ENCODE data around the gene PCSK9. TPM values are rescaled to one million over a fixed set of nuclear protein-coding genes. Genes with fewer than 3 reads are reported as not detected.
A peak's percentile ranks its signal among the peaks of the same experiment; 100 is the strongest.

Gene PCSK9
- total and polyA plus RNA-seq, 11 donors, result 0.04 to 0.45 TPM; not detected in 9

DNA sequence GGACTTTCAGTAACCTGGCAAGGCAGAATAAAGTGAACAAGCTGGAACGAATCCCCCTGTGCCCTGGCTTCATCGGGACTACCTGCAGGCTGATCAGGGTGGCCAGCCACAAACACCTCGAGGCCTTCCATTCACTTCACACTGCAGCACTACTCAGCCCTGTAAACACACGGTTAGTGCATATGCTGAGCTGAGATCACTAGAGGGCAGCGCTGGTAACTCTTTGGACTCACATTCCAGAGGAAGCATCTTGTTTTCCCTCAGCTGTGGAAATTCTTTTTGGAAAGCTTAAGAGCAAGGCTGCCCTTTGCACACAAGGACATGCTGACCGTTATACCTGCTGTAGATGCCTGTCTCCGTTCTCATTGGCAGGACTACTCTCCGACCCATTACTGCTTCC, 32.1 kb downstream of the PCSK9 start:
- WGBS, 4 donors, result 35 to 49% (median 45%) methylated on average over 8 of the region's 8 CpGs
- DNase-seq (no peak), ATAC-seq (peak in 3 of 4 donors; percentile 32 to 66 (median 48))
- H3K36me3 ChIP-seq, result peaks cover 0 to 100% (median 90%) of the 10 kb centered on the region in 9 donors
- H3K27me3 ChIP-seq, result no peaks in the 10 kb centered on the region
- H3K4me3 ChIP-seq, result no peak overlapping the region
- peak overlapping the region in 5 of 12 donors; percentile 6 to 44 (median 8) for H3K27ac ChIP-seq
- TF ChIP-seq, protein P1, sequence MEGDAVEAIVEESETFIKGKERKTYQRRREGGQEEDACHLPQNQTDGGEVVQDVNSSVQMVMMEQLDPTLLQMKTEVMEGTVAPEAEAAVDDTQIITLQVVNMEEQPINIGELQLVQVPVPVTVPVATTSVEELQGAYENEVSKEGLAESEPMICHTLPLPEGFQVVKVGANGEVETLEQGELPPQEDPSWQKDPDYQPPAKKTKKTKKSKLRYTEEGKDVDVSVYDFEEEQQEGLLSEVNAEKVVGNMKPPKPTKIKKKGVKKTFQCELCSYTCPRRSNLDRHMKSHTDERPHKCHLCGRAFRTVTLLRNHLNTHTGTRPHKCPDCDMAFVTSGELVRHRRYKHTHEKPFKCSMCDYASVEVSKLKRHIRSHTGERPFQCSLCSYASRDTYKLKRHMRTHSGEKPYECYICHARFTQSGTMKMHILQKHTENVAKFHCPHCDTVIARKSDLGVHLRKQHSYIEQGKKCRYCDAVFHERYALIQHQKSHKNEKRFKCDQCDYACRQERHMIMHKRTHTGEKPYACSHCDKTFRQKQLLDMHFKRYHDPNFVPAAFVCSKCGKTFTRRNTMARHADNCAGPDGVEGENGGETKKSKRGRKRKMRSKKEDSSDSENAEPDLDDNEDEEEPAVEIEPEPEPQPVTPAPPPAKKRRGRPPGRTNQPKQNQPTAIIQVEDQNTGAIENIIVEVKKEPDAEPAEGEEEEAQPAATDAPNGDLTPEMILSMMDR (IDR thresholded peaks at IDR 0.05), result peak in 6 of 12 donors; percentile 12 to 43 (median 28)
- no peak for TF ChIP-seq POLR2A (IDR thresholded peaks at IDR 0.05)
- intact Hi-C loops (cut with DNase I), result no loop called here
- no peaks in the 10 kb centered on the region for H3K9me3 ChIP-seq
- peaks cover 0 to 26% (median 7%) of the 10 kb centered on the region in 12 donors for H3K4me1 ChIP-seq

- Histone ChIP-seq H3K4me1 (peaks cover 0 to 11% (median 4%) of the 10 kb centered on the region in 12 donors), H3K27ac (no peak overlapping the region), H3K9me3 (no peaks in the 10 kb centered on the region), H3K4me3 (no peak overlapping the region), H3K36me3 (peaks cover 0 to 100% (median 96%) of the 10 kb centered on the region in 9 donors), H3K27me3 (no peaks in the 10 kb centered on the region)
- TF ChIP-seq, protein P1 (IDR thresholded peaks at IDR 0.05), result no peak
- TF ChIP-seq POLR2A (IDR thresholded peaks at IDR 0.05), result no peak
- DNase-seq, result no peak
- 89 to 94% (median 90%) methylated on average over 3 of the region's 3 CpGs for WGBS, 4 donors
- ATAC-seq, result no peak
- intact Hi-C loops (cut with DNase I), result no loop called here
These were observed 34.0 kb downstream of the PCSK9 start for GRCh38 chr1:55073187-55073916.

- ATAC-seq (no peak), DNase-seq (no peak)
- H3K9me3 ChIP-seq, result no peaks in the 10 kb centered on the region
- H3K27ac ChIP-seq, result no peak overlapping the region
- no peaks in the 10 kb centered on the region for H3K27me3 ChIP-seq
- TF ChIP-seq POLR2A (IDR thresholded peaks at IDR 0.05), result no peak
- TF ChIP-seq, protein P1 (IDR thresholded peaks at IDR 0.05), result no peak
- intact Hi-C loops (cut with DNase I), result no loop called here
- no peak overlapping the region for H3K4me3 ChIP-seq
- WGBS, 4 donors, result 68 to 97% (median 86%) methylated on average over 2 of the region's 2 CpGs
- peaks cover 0 to 11% (median 4%) of the 10 kb centered on the region in 12 donors for H3K4me1 ChIP-seq
- peaks cover 0 to 100% (median 96%) of the 10 kb centered on the region in 9 donors for H3K36me3 ChIP-seq
These were observed 35.1 kb downstream of the PCSK9 start for GRCh38 chr1:55074455-55074854.

DNA sequence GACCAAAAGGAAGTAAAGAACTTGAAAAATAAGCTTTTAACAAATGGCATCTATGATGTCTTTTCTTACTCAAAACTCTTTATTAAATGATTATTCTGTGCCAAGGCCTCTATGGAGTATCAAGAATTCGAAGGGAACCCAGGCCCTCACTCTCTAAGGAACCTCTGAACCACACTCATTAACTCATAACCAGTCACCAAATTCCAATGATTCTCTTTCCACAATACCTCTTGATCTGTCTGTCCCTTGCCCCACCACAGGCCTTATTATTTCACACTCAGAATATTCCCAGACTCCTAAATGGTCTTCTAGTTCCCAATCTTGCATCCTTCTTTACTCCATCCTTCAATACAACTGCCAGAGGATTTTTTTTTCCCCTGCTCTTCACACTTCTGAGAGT, 37.0 kb downstream of the PCSK9 start:
- no peak overlapping the region for H3K4me3 ChIP-seq
- H3K27ac ChIP-seq, result no peak overlapping the region
- no peak for DNase-seq
- TF ChIP-seq, protein P1 (IDR thresholded peaks at IDR 0.05), result no peak
- no peak for TF ChIP-seq POLR2A (IDR thresholded peaks at IDR 0.05)
- H3K4me1 ChIP-seq, result peaks cover 0 to 7% (median 0%) of the 10 kb centered on the region in 12 donors
- 83 to 92% (median 86%) methylated on average over 1 of the region's 1 CpG for WGBS, 4 donors
- intact Hi-C loops (cut with DNase I), result no loop called here
- no peak for ATAC-seq
- no peaks in the 10 kb centered on the region for H3K27me3 ChIP-seq
- H3K9me3 ChIP-seq, result no peaks in the 10 kb centered on the region
- H3K36me3 ChIP-seq, result peaks cover 0 to 100% (median 100%) of the 10 kb centered on the region in 9 donors

All from heart left ventricle (tissue), 16 donors.